HepG2 (cell line): ENCODE measurements around the gene PRM3. TPM values are rescaled to one million over a fixed set of nuclear protein-coding genes. Genes with fewer than 3 reads are reported as not detected.
A peak's percentile ranks its signal among the peaks of the same experiment; 100 is the strongest.

Experiments used
- CBX5 ChIP-seq: sonication (generic); formaldehyde crosslinking; IDR thresholded peaks from 2 replicates; pipeline ENCODE4 v1.4.0; 2020; ENCODE audit warnings: missing genetic modification reagents, borderline replicate concordance
- GFI1 ChIP-seq: sonication (generic); formaldehyde crosslinking; IDR thresholded peaks from 2 replicates; pipeline ENCODE4 v1.5.0; 2020; ENCODE audit warnings: missing genetic modification reagents, mild to moderate bottlenecking, borderline replicate concordance
- JUN ChIP-seq: sonication (generic); formaldehyde crosslinking; IDR thresholded peaks from 2 replicates; pipeline ENCODE4 v1.4.0; 2020; ENCODE audit warnings: mild to moderate bottlenecking, missing genetic modification reagents
- KLF6 ChIP-seq: IDR thresholded peaks from 2 replicates; pipeline ENCODE4 v1.8.0; 2016; ENCODE audit warnings: missing biosample characterization, missing genetic modification reagents
- PCBP2 ChIP-seq: fragments of 200-400 bp; formaldehyde crosslinking; optimal IDR thresholded peaks from 2 replicates; pipeline ENCODE3; 2018; ENCODE audit warnings: low read length, low read depth; ENCODE audit not compliant: poor library complexity, severe bottlenecking
- RARA ChIP-seq: IDR thresholded peaks from 2 replicates; pipeline ENCODE4 v1.6.1; 2016; ENCODE audit warnings: missing genetic modification reagents, missing compliant biosample characterization
- SMAD3 ChIP-seq: sonication (generic); formaldehyde crosslinking; IDR thresholded peaks from 2 replicates; pipeline ENCODE4 v1.4.0; 2020; ENCODE audit warnings: missing genetic modification reagents
- SP4 ChIP-seq: sonication (generic); formaldehyde crosslinking; IDR thresholded peaks from 2 replicates; pipeline ENCODE4 v1.8.1; 2023; ENCODE audit warnings: mild to moderate bottlenecking, missing genetic modification reagents
- TEAD3 ChIP-seq: optimal IDR thresholded peaks from 2 replicates; pipeline ENCODE3; 2016; ENCODE audit warnings: borderline replicate concordance
- XRCC5 ChIP-seq: fragments of 200-400 bp; formaldehyde crosslinking; optimal IDR thresholded peaks from 2 replicates; pipeline ENCODE3; 2017; ENCODE audit warnings: mild to moderate bottlenecking, low read length
- ZMAT3 ChIP-seq: sonication (generic); formaldehyde crosslinking; conservative IDR thresholded peaks from 2 replicates; pipeline ENCODE4 v1.7.0; 2021; ENCODE audit warnings: missing genetic modification reagents
- ZNF317 ChIP-seq: sonication (generic); formaldehyde crosslinking; IDR thresholded peaks from 2 replicates; pipeline ENCODE4 v1.5.0; 2020; ENCODE audit warnings: mild to moderate bottlenecking, missing genetic modification reagents
- ZNF468 ChIP-seq: sonication (generic); formaldehyde crosslinking; IDR thresholded peaks from 2 replicates; pipeline ENCODE4 v1.8.0; 2022; ENCODE audit warnings: mild to moderate bottlenecking, moderate library complexity, missing genetic modification reagents
- ZNF563 ChIP-seq: sonication (generic); formaldehyde crosslinking; IDR thresholded peaks from 2 replicates; pipeline ENCODE4 v1.8.0; 2022; ENCODE audit warnings: mild to moderate bottlenecking, moderate library complexity, missing genetic modification reagents
- ZNF614 ChIP-seq: IDR thresholded peaks from 2 replicates; pipeline ENCODE4 v1.6.1; 2018; ENCODE audit warnings: missing biosample characterization, missing genetic modification reagents, inconsistent platforms, borderline replicate concordance
- ZNF703 ChIP-seq: sonication (generic); formaldehyde crosslinking; IDR thresholded peaks from 2 replicates; pipeline ENCODE4 v1.5.1; 2020; ENCODE audit warnings: missing genetic modification reagents, mild to moderate bottlenecking, moderate library complexity, borderline replicate concordance
- polyA plus RNA-seq, 8 experiments: library from polyadenylated mRNA; depleted of rRNA in 3 of 8; stranded (reverse) in 7 of 8; unstranded in 1 of 8; fragments of >200 nt; fragmentation: Illumina TruSeq in 4 of 8; extraction: Trizol in 4 of 8; gene quantifications; 2 replicates each; pipeline versions ENCODE4 v1.2.1 to v1.2.3, GENCODE V29; 2011 to 2016; ENCODE audit warnings: low read depth in 4 of 8, missing spikeins in 1 of 8, mixed read lengths in 1 of 8; ENCODE audit not compliant: insufficient read depth in 1 of 8
- total RNA-seq, 5 experiments: library from RNA; depleted of rRNA; stranded (reverse); fragments of >200 nt; fragmentation: Illumina TruSeq; extraction: Trizol; gene quantifications; 2 replicates each; pipeline ENCODE4 v1.2.3, GENCODE V29; 2016; ENCODE audit warnings: low read depth in 1 of 5
- TF ChIP-seq, protein P1 (sequence below): sonication (generic); formaldehyde crosslinking; IDR thresholded peaks from 2 replicates; pipeline ENCODE4 v1.9.0; 2022; ENCODE audit warnings: missing genetic modification reagents, mild to moderate bottlenecking, borderline replicate concordance
- TF ChIP-seq, protein P2 (sequence below): sonication (generic); formaldehyde crosslinking; IDR thresholded peaks from 2 replicates; pipeline ENCODE4 v1.4.0; 2020; ENCODE audit warnings: missing genetic modification reagents
- TF ChIP-seq, protein P3 (sequence below): sonication (generic); formaldehyde crosslinking; conservative IDR thresholded peaks from 2 replicates; pipeline ENCODE4 v1.4.0; 2020; ENCODE audit warnings: missing genetic modification reagents
- TF ChIP-seq, protein P4 (sequence below): IDR thresholded peaks from 2 replicates; pipeline ENCODE4 v1.6.1; 2012; ENCODE audit warnings: inconsistent platforms
- TF ChIP-seq, protein P5 (sequence below): sonication (generic); formaldehyde crosslinking; IDR thresholded peaks from 2 replicates; pipeline ENCODE4 v1.9.0; 2021; ENCODE audit warnings: missing genetic modification reagents, borderline replicate concordance

Gene PRM3
- total and polyA plus RNA-seq, 2 of the 13 experiments (the other 11 are each of a cell fraction or from before 2014, with no cell fraction given), result not detected

DNA sequence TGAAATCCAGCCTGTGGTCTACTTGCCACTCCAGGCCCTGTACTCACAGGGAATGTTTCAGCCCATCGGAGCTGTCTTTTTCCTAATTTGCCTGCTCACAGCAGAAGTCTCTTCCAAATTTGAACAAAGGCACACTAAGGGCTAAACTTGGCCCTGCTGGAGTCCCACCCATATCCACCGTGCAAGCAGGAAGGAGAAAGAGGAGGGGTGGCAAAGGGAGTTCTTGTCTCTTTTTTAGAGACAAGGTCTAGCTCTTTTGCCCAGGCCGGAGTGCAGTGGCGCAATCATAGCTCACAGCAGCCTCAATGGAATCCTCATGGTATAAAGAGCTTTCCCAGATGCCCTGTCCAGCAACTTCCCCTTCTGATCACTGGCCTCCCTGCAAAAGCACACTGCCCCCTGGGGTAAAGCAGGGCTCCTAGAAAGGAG, 10.4 kb upstream of the PRM3 start (continued):
- TF ChIP-seq ZNF703 (CRISPR knock-in tag), result no peak
- TF ChIP-seq, protein P1, sequence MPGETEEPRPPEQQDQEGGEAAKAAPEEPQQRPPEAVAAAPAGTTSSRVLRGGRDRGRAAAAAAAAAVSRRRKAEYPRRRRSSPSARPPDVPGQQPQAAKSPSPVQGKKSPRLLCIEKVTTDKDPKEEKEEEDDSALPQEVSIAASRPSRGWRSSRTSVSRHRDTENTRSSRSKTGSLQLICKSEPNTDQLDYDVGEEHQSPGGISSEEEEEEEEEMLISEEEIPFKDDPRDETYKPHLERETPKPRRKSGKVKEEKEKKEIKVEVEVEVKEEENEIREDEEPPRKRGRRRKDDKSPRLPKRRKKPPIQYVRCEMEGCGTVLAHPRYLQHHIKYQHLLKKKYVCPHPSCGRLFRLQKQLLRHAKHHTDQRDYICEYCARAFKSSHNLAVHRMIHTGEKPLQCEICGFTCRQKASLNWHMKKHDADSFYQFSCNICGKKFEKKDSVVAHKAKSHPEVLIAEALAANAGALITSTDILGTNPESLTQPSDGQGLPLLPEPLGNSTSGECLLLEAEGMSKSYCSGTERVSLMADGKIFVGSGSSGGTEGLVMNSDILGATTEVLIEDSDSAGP (CRISPR knock-in tag), result 0 out of 2 replicates have a peak, but pooled peaks have one; percentile 16
- TF ChIP-seq ZNF317 (CRISPR knock-in tag), result peak; percentile 60; the same call in 1 of the 2 replicates
- 0 out of 2 replicates have a peak, but pooled peaks have one; percentile 32 for TF ChIP-seq JUN (CRISPR knock-in tag)
- peak; percentile 41 for TF ChIP-seq RARA (CRISPR knock-in tag)
- 0 out of 2 replicates have a peak, but pooled peaks have one; percentile 61 for TF ChIP-seq ZNF468 (CRISPR knock-in tag)
- TF ChIP-seq XRCC5, result peak; percentile 84
- TF ChIP-seq, protein P2, sequence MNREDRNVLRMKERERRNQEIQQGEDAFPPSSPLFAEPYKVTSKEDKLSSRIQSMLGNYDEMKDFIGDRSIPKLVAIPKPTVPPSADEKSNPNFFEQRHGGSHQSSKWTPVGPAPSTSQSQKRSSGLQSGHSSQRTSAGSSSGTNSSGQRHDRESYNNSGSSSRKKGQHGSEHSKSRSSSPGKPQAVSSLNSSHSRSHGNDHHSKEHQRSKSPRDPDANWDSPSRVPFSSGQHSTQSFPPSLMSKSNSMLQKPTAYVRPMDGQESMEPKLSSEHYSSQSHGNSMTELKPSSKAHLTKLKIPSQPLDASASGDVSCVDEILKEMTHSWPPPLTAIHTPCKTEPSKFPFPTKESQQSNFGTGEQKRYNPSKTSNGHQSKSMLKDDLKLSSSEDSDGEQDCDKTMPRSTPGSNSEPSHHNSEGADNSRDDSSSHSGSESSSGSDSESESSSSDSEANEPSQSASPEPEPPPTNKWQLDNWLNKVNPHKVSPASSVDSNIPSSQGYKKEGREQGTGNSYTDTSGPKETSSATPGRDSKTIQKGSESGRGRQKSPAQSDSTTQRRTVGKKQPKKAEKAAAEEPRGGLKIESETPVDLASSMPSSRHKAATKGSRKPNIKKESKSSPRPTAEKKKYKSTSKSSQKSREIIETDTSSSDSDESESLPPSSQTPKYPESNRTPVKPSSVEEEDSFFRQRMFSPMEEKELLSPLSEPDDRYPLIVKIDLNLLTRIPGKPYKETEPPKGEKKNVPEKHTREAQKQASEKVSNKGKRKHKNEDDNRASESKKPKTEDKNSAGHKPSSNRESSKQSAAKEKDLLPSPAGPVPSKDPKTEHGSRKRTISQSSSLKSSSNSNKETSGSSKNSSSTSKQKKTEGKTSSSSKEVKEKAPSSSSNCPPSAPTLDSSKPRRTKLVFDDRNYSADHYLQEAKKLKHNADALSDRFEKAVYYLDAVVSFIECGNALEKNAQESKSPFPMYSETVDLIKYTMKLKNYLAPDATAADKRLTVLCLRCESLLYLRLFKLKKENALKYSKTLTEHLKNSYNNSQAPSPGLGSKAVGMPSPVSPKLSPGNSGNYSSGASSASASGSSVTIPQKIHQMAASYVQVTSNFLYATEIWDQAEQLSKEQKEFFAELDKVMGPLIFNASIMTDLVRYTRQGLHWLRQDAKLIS, result peak; percentile 35; the same call in 1 of the 2 replicates
- TF ChIP-seq SP4 (CRISPR knock-in tag), result peak; percentile 59; the same call in 1 of the 2 replicates
- TF ChIP-seq, protein P3, sequence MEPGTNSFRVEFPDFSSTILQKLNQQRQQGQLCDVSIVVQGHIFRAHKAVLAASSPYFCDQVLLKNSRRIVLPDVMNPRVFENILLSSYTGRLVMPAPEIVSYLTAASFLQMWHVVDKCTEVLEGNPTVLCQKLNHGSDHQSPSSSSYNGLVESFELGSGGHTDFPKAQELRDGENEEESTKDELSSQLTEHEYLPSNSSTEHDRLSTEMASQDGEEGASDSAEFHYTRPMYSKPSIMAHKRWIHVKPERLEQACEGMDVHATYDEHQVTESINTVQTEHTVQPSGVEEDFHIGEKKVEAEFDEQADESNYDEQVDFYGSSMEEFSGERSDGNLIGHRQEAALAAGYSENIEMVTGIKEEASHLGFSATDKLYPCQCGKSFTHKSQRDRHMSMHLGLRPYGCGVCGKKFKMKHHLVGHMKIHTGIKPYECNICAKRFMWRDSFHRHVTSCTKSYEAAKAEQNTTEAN (CRISPR knock-in tag), result 0 out of 2 replicates have a peak, but pooled peaks have one; percentile 12
- peak; percentile 52; the same call in 1 of the 2 replicates for TF ChIP-seq SMAD3
- peak; percentile 52 for TF ChIP-seq TEAD3 (CRISPR knock-in tag)
- TF ChIP-seq, protein P4, sequence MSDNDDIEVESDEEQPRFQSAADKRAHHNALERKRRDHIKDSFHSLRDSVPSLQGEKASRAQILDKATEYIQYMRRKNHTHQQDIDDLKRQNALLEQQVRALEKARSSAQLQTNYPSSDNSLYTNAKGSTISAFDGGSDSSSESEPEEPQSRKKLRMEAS, result peak; percentile 66
- TF ChIP-seq ZMAT3 (CRISPR knock-in tag), result 0 out of 2 replicates have a peak, but pooled peaks have one; percentile 41
- no peak for TF ChIP-seq PCBP2
- TF ChIP-seq CBX5 (CRISPR knock-in tag), result peak; percentile 30; the same call in 1 of the 2 replicates
- TF ChIP-seq ZNF614 (CRISPR knock-in tag), result peak; percentile 96
- peak; percentile 56; the same call in 1 of the 2 replicates for TF ChIP-seq KLF6 (CRISPR knock-in tag)
- TF ChIP-seq, protein P5, sequence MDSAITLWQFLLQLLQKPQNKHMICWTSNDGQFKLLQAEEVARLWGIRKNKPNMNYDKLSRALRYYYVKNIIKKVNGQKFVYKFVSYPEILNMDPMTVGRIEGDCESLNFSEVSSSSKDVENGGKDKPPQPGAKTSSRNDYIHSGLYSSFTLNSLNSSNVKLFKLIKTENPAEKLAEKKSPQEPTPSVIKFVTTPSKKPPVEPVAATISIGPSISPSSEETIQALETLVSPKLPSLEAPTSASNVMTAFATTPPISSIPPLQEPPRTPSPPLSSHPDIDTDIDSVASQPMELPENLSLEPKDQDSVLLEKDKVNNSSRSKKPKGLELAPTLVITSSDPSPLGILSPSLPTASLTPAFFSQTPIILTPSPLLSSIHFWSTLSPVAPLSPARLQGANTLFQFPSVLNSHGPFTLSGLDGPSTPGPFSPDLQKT, result no peak
- TF ChIP-seq ZNF563, result peak; percentile 84
- 0 out of 2 replicates have a peak, but pooled peaks have one; percentile 29 for TF ChIP-seq GFI1 (CRISPR knock-in tag)
